ENCODE results near the gene TLR8. TPM values are rescaled to one million over a fixed set of nuclear protein-coding genes. Genes with fewer than 3 reads are reported as not detected.

The TLR8 gene
- polyA plus RNA-seq, 2 of the 4 experiments (the other 2 are of a cell fraction) = not detected

GRCh38 chrX:12956704-12957534, 50.5 kb downstream of the TLR8 start (continued):
- TF ChIP-seq MAFK (IDR thresholded peaks at IDR 0.05; ENCODE audit: partially characterized antibody) = no peak
- TF ChIP-seq ZSCAN20 (CRISPR knock-in tag; IDR thresholded peaks at IDR 0.05) = no peak
- no peak for TF ChIP-seq NR3C1 (IDR thresholded peaks at IDR 0.05)
- TF ChIP-seq CHD4 (IDR thresholded peaks at IDR 0.05; ENCODE audit: borderline replicate concordance) = no peak
- no peak for TF ChIP-seq CTCF (IDR thresholded peaks at IDR 0.05)
- no peak for TF ChIP-seq HDAC2 (IDR thresholded peaks at IDR 0.05)

- DNase-seq (ENCODE audit: low read depth in 1 of 2, low spot score in 1 of 2) (no peak), FAIRE-seq (no peak), ATAC-seq (no peak)
- POLR2A ChIA-PET = no interaction called here
- WGBS (ENCODE audit: missing lambda C conversion rate) = 90% methylated on average over 5 of the region's 5 CpGs
- peaks cover 17% of the 10 kb centered on the region for H3K4me1 ChIP-seq
- no peak overlapping the region for H3K4me3 ChIP-seq
- H3K9me3 ChIP-seq = no peaks in the 10 kb centered on the region
- CTCF ChIA-PET = interaction anchor here (2.5 to 4.9 kb wide), 2 partner anchors 12 to 16 kb away, joined by 5 to 26 read pairs; partner anchors contain the start of gene TMSB4X
- H3K4me2 ChIP-seq = no peak overlapping the region
- TF ChIP-seq HDAC2 (IDR thresholded peaks at IDR 0.05) (no peak), RFX5 (IDR thresholded peaks at IDR 0.05) (no peak), CHD2 (IDR thresholded peaks at IDR 0.05; ENCODE audit: low read length, partially characterized antibody) (no peak), HOXB13 (CRISPR knock-in tag; IDR thresholded peaks at IDR 0.05; ENCODE audit: low read depth) (no peak), POLR2AphosphoS2 (conservative IDR thresholded peaks at IDR 0.05; ENCODE audit: low read length) (no peak), RCOR1 (IDR thresholded peaks at IDR 0.05; ENCODE audit: low read depth, low read length) (no peak), FOXS1 (CRISPR knock-in tag; IDR thresholded peaks at IDR 0.05) (no peak), HMGXB4 (CRISPR knock-in tag; IDR thresholded peaks at IDR 0.05; ENCODE audit: borderline replicate concordance) (no peak), JUN (IDR thresholded peaks at IDR 0.05) (no peak), BHLHE40 (IDR thresholded peaks at IDR 0.05; ENCODE audit: low read depth, low read length) (no peak), CEBPB (IDR thresholded peaks at IDR 0.05) (no peak), ATOH8 (CRISPR knock-in tag; IDR thresholded peaks at IDR 0.05; ENCODE audit: low read depth) (no peak), MYC (IDR thresholded peaks at IDR 0.05; ENCODE audit: borderline replicate concordance, low read length) (no peak)
- H3K27ac ChIP-seq = 0 out of 6 replicates have a peak overlapping the region, but pooled peaks of 1 of the 2 experiments have one; percentile 37
Measured at GRCh38 chrX:12958059-12958458, 51.6 kb downstream of the TLR8 start.

- no peak overlapping the region for H3K4me2 ChIP-seq
- ATAC-seq = no peak
- no peak overlapping the region for H3K4me3 ChIP-seq
- peak; percentile 32 for FAIRE-seq
- POLR2A ChIA-PET = no interaction called here
- TF ChIP-seq BHLHE40 (IDR thresholded peaks at IDR 0.05; ENCODE audit: low read depth, low read length) = no peak
- H3K9me3 ChIP-seq = no peaks in the 10 kb centered on the region
- peaks cover 17% of the 10 kb centered on the region for H3K4me1 ChIP-seq
- DNase-seq (ENCODE audit: low read depth in 1 of 2, low spot score in 1 of 2) = no peak
- no peak overlapping the region for H3K27ac ChIP-seq
- CTCF ChIA-PET = interaction anchor here (2.5 to 4.9 kb wide), 2 partner anchors 12 to 16 kb away, joined by 5 to 26 read pairs; partner anchors contain the start of gene TMSB4X
- 92% methylated on average over 4 of the region's 4 CpGs for WGBS (ENCODE audit: missing lambda C conversion rate)
Measured at GRCh38 chrX:12958461-12958860, 52.0 kb downstream of the TLR8 start.

Measured in A549 (cell line).